Prostate gland (tissue), 2 donors: ENCODE data around the gene HTR3D.

ENCODE experiments used
- CTCF ChIP-seq, 4 experiments: fragments of 200-600 bp in 2 of 4; fragments of 450-650 bp in 2 of 4; sonication (generic) in 2 of 4; IDR thresholded peaks; 1 replicate in 3 of 4; 2 replicates in 1 of 4; pipeline ENCODE4 v1.5.1; 2016 to 2019; ENCODE audit warnings: antibody characterized with exemption in 4 of 4, mild to moderate bottlenecking in 2 of 4, moderate library complexity in 2 of 4
- POLR2AphosphoS5 ChIP-seq: sonication (generic); formaldehyde crosslinking; IDR thresholded peaks from one replicate; pipeline ENCODE4 v1.6.1; 2017; ENCODE audit warnings: antibody characterized with exemption

GRCh38 chr3:184062637-184063036, 31.1 kb downstream of the HTR3D start:
- TF ChIP-seq POLR2AphosphoS5 (no peak), CTCF (IDR thresholded peaks at IDR 0.05) (no peak)
